GM23248 (cell line): ENCODE data around the gene POU2AF2. TPM values are rescaled to one million over a fixed set of nuclear protein-coding genes. Genes with fewer than 3 reads are reported as not detected.
A peak's percentile ranks its signal among the peaks of the same experiment; 100 is the strongest.

Source experiments
- DNase-seq: peaks from one replicate; pipeline ENCODE4 v3.0.0-alpha.2; 2015
- H2AFZ ChIP-seq: fragments of 200-600 bp; sonication (generic); 2 replicates; pipeline ENCODE4 v1.6.1; 2016; ENCODE audit warnings: antibody characterized with exemption
- H3F3A ChIP-seq: fragments of 200-600 bp; sonication (generic); 2 replicates; pipeline ENCODE4 v1.6.1; 2016; ENCODE audit warnings: mild to moderate bottlenecking, antibody characterized with exemption, mixed run types; ENCODE audit not compliant: insufficient read depth
- H3K27ac ChIP-seq: fragments of 200-600 bp; sonication (generic); 2 replicates; pipeline ENCODE4 v1.5.1; 2016; ENCODE audit warnings: mild to moderate bottlenecking
- H3K27me3 ChIP-seq: fragments of 200-600 bp; sonication (generic); replicated peaks from 2 replicates; pipeline ENCODE4 v1.6.1; 2016; ENCODE audit warnings: mild to moderate bottlenecking; ENCODE audit not compliant: insufficient read depth
- H3K36me3 ChIP-seq: fragments of 200-600 bp; sonication (generic); 2 replicates; pipeline ENCODE4 v1.6.1; 2016; ENCODE audit warnings: low read depth, mild to moderate bottlenecking
- H3K4me1 ChIP-seq: fragments of 200-600 bp; sonication (generic); 2 replicates; pipeline ENCODE4 v1.6.1; 2016; ENCODE audit warnings: mild to moderate bottlenecking; ENCODE audit not compliant: insufficient read depth
- H3K4me2 ChIP-seq: fragments of 200-600 bp; sonication (generic); one replicate; pipeline ENCODE4 v1.6.1; 2016; ENCODE audit warnings: mild to moderate bottlenecking; ENCODE audit not compliant: unreplicated experiment
- H3K4me3 ChIP-seq: fragments of 200-600 bp; sonication (generic); 2 replicates; pipeline ENCODE4 v1.5.1; 2016; ENCODE audit warnings: mild to moderate bottlenecking
- H3K79me2 ChIP-seq: fragments of 200-600 bp; sonication (generic); 2 replicates; pipeline ENCODE4 v1.6.1; 2016; ENCODE audit warnings: mild to moderate bottlenecking; ENCODE audit not compliant: insufficient read depth
- H3K9ac ChIP-seq: fragments of 200-600 bp; sonication (generic); 2 replicates; pipeline ENCODE4 v1.6.1; 2016; ENCODE audit warnings: mild to moderate bottlenecking
- H3K9me2 ChIP-seq: fragments of 200-600 bp; sonication (generic); 2 replicates; pipeline ENCODE4 v1.6.1; 2016; ENCODE audit warnings: mixed run types, mild to moderate bottlenecking, moderate library complexity; ENCODE audit not compliant: insufficient read depth
- H3K9me3 ChIP-seq: fragments of 200-600 bp; sonication (generic); one replicate; pipeline ENCODE4 v1.6.1; 2017; ENCODE audit warnings: low read depth
- H4K20me1 ChIP-seq: fragments of 200-600 bp; sonication (generic); 2 replicates; pipeline ENCODE4 v1.6.0; 2016; ENCODE audit not compliant: insufficient read depth
- EZH2 ChIP-seq: fragments of 200-600 bp; sonication (generic); IDR thresholded peaks from 2 replicates; pipeline ENCODE4 v1.6.1; 2018; ENCODE audit warnings: antibody characterized with exemption, mild to moderate bottlenecking; ENCODE audit not compliant: insufficient read depth, poor library complexity, severe bottlenecking
- EZH2phosphoT487 ChIP-seq: fragments of 200-600 bp; sonication (generic); IDR thresholded peaks from 2 replicates; pipeline ENCODE4 v1.6.1; 2018; ENCODE audit warnings: antibody characterized with exemption, moderate library complexity, mild to moderate bottlenecking, low read depth; ENCODE audit not compliant: insufficient read depth
- WGBS, 2 experiments: methylation state at CpG; one replicate each; pipeline ENCODE4 v1.1.6; 2015 to 2017; ENCODE audit warnings: low lambda C conversion rate in 2 of 2, low coverage in 1 of 2; ENCODE audit errors: missing lambda C conversion rate in 2 of 2; 5-methylcytosine and 5-hydroxymethylcytosine counted together
- in situ Hi-C: fragments of 300-500 bp; cut with MboI; formaldehyde crosslinking; loops from 2 replicates; pipeline ENCODE4 v1.15.0; 2020
- polyA plus RNA-seq: library from polyadenylated mRNA; unstranded; fragments of >200 nt; fragmentation: Nextera tagmentation; extraction: Ambion mirVana; gene quantifications from 2 replicates; pipeline ENCODE4 v1.2.1, GENCODE V29; 2016
- total RNA-seq: library from RNA; depleted of rRNA; stranded (reverse); fragments of >200 nt; shearing (Covaris generic); gene quantifications from 2 replicates; pipeline ENCODE4 v1.2.3, GENCODE V29; 2014

POU2AF2 gene
- total and polyA plus RNA-seq, 2 experiments from 2014 or later, result not detected

- WGBS, 2 experiments, result 56 to 59% methylated on average over 8 of the region's 8 CpGs
- Histone ChIP-seq H4K20me1 (no peaks in the 10 kb centered on the region), H3K4me2 (no peak overlapping the region), H3K9me3 (no peaks in the 10 kb centered on the region), H3K9me2 (no peaks in the 10 kb centered on the region), H3K36me3 (no peaks in the 10 kb centered on the region), H3K27ac (no peak overlapping the region), H3K27me3 (no peaks in the 10 kb centered on the region), H3K4me1 (peaks cover 26% of the 10 kb centered on the region), H2AFZ (no peak overlapping the region), H3F3A (peaks cover 8% of the 10 kb centered on the region; the same call in 1 of the 2 replicates), H3K9ac (no peak overlapping the region), H3K79me2 (no peaks in the 10 kb centered on the region), H3K4me3 (no peak overlapping the region)
- TF ChIP-seq EZH2, result no peak
- TF ChIP-seq EZH2phosphoT487, result no peak
- in situ Hi-C loops, result no loop called here
- no peak for DNase-seq
Measured at GRCh38 chr11:111327908-111328624, 82.5 kb downstream of the POU2AF2 start.

GRCh38 chr11:111329306-111330204 is 84.0 kb downstream of the POU2AF2 start:
- WGBS, 2 experiments, result 80 to 86% methylated on average over 7 of the region's 7 CpGs
- in situ Hi-C loops, result no loop called here
- H2AFZ ChIP-seq, result no peak overlapping the region
- H3K27ac ChIP-seq, result no peak overlapping the region
- H3K9me2 ChIP-seq, result no peaks in the 10 kb centered on the region
- no peak overlapping the region for H3K4me3 ChIP-seq
- no peak for DNase-seq
- no peak overlapping the region for H3K9ac ChIP-seq
- H3K4me2 ChIP-seq, result no peak overlapping the region
- peaks cover 20% of the 10 kb centered on the region for H3K4me1 ChIP-seq
- H3K36me3 ChIP-seq, result no peaks in the 10 kb centered on the region
- no peaks in the 10 kb centered on the region for H3K9me3 ChIP-seq
- no peaks in the 10 kb centered on the region for H3K79me2 ChIP-seq
- no peaks in the 10 kb centered on the region for H4K20me1 ChIP-seq
- no peaks in the 10 kb centered on the region for H3K27me3 ChIP-seq
- peaks cover 5% of the 10 kb centered on the region; the same call in 1 of the 2 replicates for H3F3A ChIP-seq
- no peak for TF ChIP-seq EZH2

- DNase-seq, result no peak
- no peak for TF ChIP-seq EZH2
- no peak for TF ChIP-seq EZH2phosphoT487
- no peak overlapping the region for H3K4me3 ChIP-seq
- no peaks in the 10 kb centered on the region for H3K36me3 ChIP-seq
- no peaks in the 10 kb centered on the region for H3K9me3 ChIP-seq
- no peaks in the 10 kb centered on the region for H3K9me2 ChIP-seq
- 87 to 94% methylated on average over 2 of the region's 2 CpGs for WGBS, 2 experiments
- H3F3A ChIP-seq, result peaks cover 5% of the 10 kb centered on the region; the same call in 1 of the 2 replicates
- no peaks in the 10 kb centered on the region for H4K20me1 ChIP-seq
- no peak overlapping the region for H3K27ac ChIP-seq
- H3K4me1 ChIP-seq, result peaks cover 16% of the 10 kb centered on the region
- no peaks in the 10 kb centered on the region for H3K79me2 ChIP-seq
- in situ Hi-C loops, result no loop called here
- H3K27me3 ChIP-seq, result no peaks in the 10 kb centered on the region
- H3K9ac ChIP-seq, result no peak overlapping the region
- H2AFZ ChIP-seq, result no peak overlapping the region
- H3K4me2 ChIP-seq, result no peak overlapping the region
Measured at GRCh38 chr11:111330234-111330893, 84.8 kb downstream of the POU2AF2 start.

GRCh38 chr11:111331711-111332479 is 86.4 kb downstream of the POU2AF2 start:
- Histone ChIP-seq H3K4me2 (peak overlapping the region; percentile 26), H3K27me3 (no peaks in the 10 kb centered on the region), H2AFZ (no peak overlapping the region)

More at GRCh38 chr11:111331711-111332479, 86.4 kb downstream of the POU2AF2 start:
- no peaks in the 10 kb centered on the region for H4K20me1 ChIP-seq
- peak overlapping the region; percentile 50 for H3K27ac ChIP-seq
- in situ Hi-C loops, result no loop called here
- H3K9ac ChIP-seq, result no peak overlapping the region
- peaks cover 29% of the 10 kb centered on the region for H3K4me1 ChIP-seq
- no peaks in the 10 kb centered on the region for H3K79me2 ChIP-seq
- peaks cover 5% of the 10 kb centered on the region; the same call in 1 of the 2 replicates for H3F3A ChIP-seq
- TF ChIP-seq EZH2 (no peak), EZH2phosphoT487 (no peak)
- no peak overlapping the region for H3K4me3 ChIP-seq
- no peaks in the 10 kb centered on the region for H3K9me2 ChIP-seq
- H3K9me3 ChIP-seq, result no peaks in the 10 kb centered on the region
- no peaks in the 10 kb centered on the region for H3K36me3 ChIP-seq
- DNase-seq, result peak; percentile 87
- WGBS, 2 experiments, result 49 to 56% methylated on average over 4 of the region's 4 CpGs
